ENCODE results near the gene NOS1. TPM values are rescaled to one million over a fixed set of nuclear protein-coding genes. Genes with fewer than 3 reads are reported as not detected.

NOS1 gene
- total RNA-seq, 1 donor from 2014 or later = 0.05 TPM

- Mint-ChIP-seq H3K36me3 (ENCODE audit: low read depth, unreplicated experiment) (no peaks in the 10 kb centered on the region), H3K9me3 (ENCODE audit: unreplicated experiment) (no peaks in the 10 kb centered on the region), H3K27me3 (ENCODE audit: unreplicated experiment) (peaks cover 3% of the 10 kb centered on the region), H3K4me1 (ENCODE audit: unreplicated experiment) (no peaks in the 10 kb centered on the region), H3K4me3 (ENCODE audit: unreplicated experiment) (no peak overlapping the region), H3K27ac (ENCODE audit: unreplicated experiment) (no peak overlapping the region)
- no peak for TF ChIP-seq CTCF (IDR thresholded peaks at IDR 0.05; ENCODE audit: unreplicated experiment)
- DNase-seq (ENCODE audit: low spot score) = no peak
Measured at GRCh38 chr12:117316336-117316735, 45.1 kb downstream of the NOS1 start.

GRCh38 chr12:117313926-117314325 lies 47.5 kb downstream of the NOS1 start:
- DNase-seq (ENCODE audit: low spot score) = no peak
- H3K27me3 Mint-ChIP-seq (ENCODE audit: unreplicated experiment) = peaks cover 6% of the 10 kb centered on the region
- peak overlapping the region; percentile 22 for H3K27ac Mint-ChIP-seq (ENCODE audit: unreplicated experiment)
- no peak overlapping the region for H3K4me3 Mint-ChIP-seq (ENCODE audit: unreplicated experiment)
- no peaks in the 10 kb centered on the region for H3K9me3 Mint-ChIP-seq (ENCODE audit: unreplicated experiment)
- TF ChIP-seq CTCF (IDR thresholded peaks at IDR 0.05; ENCODE audit: unreplicated experiment) = no peak
- no peaks in the 10 kb centered on the region for H3K4me1 Mint-ChIP-seq (ENCODE audit: unreplicated experiment)
- H3K36me3 Mint-ChIP-seq (ENCODE audit: low read depth, unreplicated experiment) = no peaks in the 10 kb centered on the region

- Mint-ChIP-seq H3K4me1 (ENCODE audit: unreplicated experiment) (no peaks in the 10 kb centered on the region), H3K36me3 (ENCODE audit: low read depth, unreplicated experiment) (no peaks in the 10 kb centered on the region), H3K27ac (ENCODE audit: unreplicated experiment) (no peak overlapping the region), H3K27me3 (ENCODE audit: unreplicated experiment) (peaks cover 6% of the 10 kb centered on the region), H3K4me3 (ENCODE audit: unreplicated experiment) (no peak overlapping the region), H3K9me3 (ENCODE audit: unreplicated experiment) (no peaks in the 10 kb centered on the region)
- DNase-seq (ENCODE audit: low spot score) = no peak
- no peak for TF ChIP-seq CTCF (IDR thresholded peaks at IDR 0.05; ENCODE audit: unreplicated experiment)
Measured at GRCh38 chr12:117312770-117313169, 48.7 kb downstream of the NOS1 start.

- DNase-seq (ENCODE audit: low spot score) = no peak
- Mint-ChIP-seq H3K4me3 (ENCODE audit: unreplicated experiment) (no peak overlapping the region), H3K36me3 (ENCODE audit: low read depth, unreplicated experiment) (no peaks in the 10 kb centered on the region), H3K4me1 (ENCODE audit: unreplicated experiment) (no peaks in the 10 kb centered on the region), H3K27ac (ENCODE audit: unreplicated experiment) (no peak overlapping the region), H3K27me3 (ENCODE audit: unreplicated experiment) (peaks cover 6% of the 10 kb centered on the region), H3K9me3 (ENCODE audit: unreplicated experiment) (no peaks in the 10 kb centered on the region)
- TF ChIP-seq CTCF (IDR thresholded peaks at IDR 0.05; ENCODE audit: unreplicated experiment) = no peak
Measured at GRCh38 chr12:117309276-117309925, 52.0 kb downstream of the NOS1 start.

GRCh38 chr12:117300174-117300573 lies 61.3 kb downstream of the NOS1 start:
- H3K9me3 Mint-ChIP-seq (ENCODE audit: unreplicated experiment) = no peaks in the 10 kb centered on the region
- H3K27ac Mint-ChIP-seq (ENCODE audit: unreplicated experiment) = no peak overlapping the region
- DNase-seq (ENCODE audit: low spot score) = no peak
- no peaks in the 10 kb centered on the region for H3K27me3 Mint-ChIP-seq (ENCODE audit: unreplicated experiment)
- peaks cover 8% of the 10 kb centered on the region for H3K36me3 Mint-ChIP-seq (ENCODE audit: low read depth, unreplicated experiment)
- no peak overlapping the region for H3K4me3 Mint-ChIP-seq (ENCODE audit: unreplicated experiment)
- no peaks in the 10 kb centered on the region for H3K4me1 Mint-ChIP-seq (ENCODE audit: unreplicated experiment)
- TF ChIP-seq CTCF (IDR thresholded peaks at IDR 0.05; ENCODE audit: unreplicated experiment) = no peak
